ENCODE data around the gene OIT3. TPM values are rescaled to one million over a fixed set of nuclear protein-coding genes. Genes with fewer than 3 reads are reported as not detected.

Gene OIT3
- total and polyA plus RNA-seq, 2 of the 8 experiments (the other 6 are each of a cell fraction or from before 2014, with no cell fraction given): not detected

DNA sequence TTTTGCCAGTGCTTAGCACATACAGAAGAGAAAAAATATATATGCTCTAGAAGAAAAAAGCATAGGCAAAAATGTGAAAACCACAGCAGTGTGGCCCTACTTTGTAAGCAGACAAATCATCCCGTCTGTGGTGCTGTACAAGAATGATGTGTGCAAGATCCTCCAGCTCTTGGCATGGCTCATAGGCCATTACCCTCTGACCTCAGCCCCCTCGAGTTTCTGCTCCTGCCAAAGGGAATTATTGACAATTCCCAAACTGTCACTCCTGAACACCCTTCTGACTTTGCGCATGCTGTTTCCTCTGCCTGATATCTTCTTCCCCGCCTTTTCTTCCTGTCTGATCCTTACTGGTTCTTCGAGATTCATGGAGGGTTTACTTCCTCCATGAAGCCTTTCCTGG lies 33.9 kb downstream of the OIT3 start:
- no peak overlapping the region for H3K4me2 ChIP-seq (ENCODE audit: insufficient read depth in 1 of 2, low read depth in 2 of 2, low read length in 2 of 2)
- 85% methylated on average over 5 of the region's 5 CpGs; no CpG with 5 or more reads in 1 of the 2 experiments for WGBS, 2 experiments (ENCODE audit: extremely low coverage in 1 of 2, insufficient coverage in 1 of 2, insufficient read length in 1 of 2, insufficient replicate concordance in 2 of 2, low coverage in 1 of 2, low lambda C conversion rate in 2 of 2, missing lambda C conversion rate in 1 of 2)
- CTCF ChIA-PET (ENCODE audit: partially characterized antibody): interaction anchor here (1.7 kb wide), 1 partner anchor 11 kb away, joined by 7 read pairs; no protein-coding TSS in a partner anchor

More for the DNA sequence above, 33.9 kb downstream of the OIT3 start:
- DNase-seq (ENCODE audit: low read depth in 1 of 2, low spot score in 2 of 2) (no peak), FAIRE-seq (no peak)
- Histone ChIP-seq H2BK20ac (ENCODE audit: low read length) (no peak overlapping the region), H4K20me1 (replicated peaks in 1 of 2; ENCODE audit: control insufficient read depth in 1 of 2, insufficient read depth in 2 of 2, low read length in 2 of 2) (no peaks in the 10 kb centered on the region), H3K23ac (ENCODE audit: insufficient read length) (no peak overlapping the region), H2BK12ac (ENCODE audit: low read depth, low read length) (no peak overlapping the region), H2BK15ac (ENCODE audit: low read length) (no peak overlapping the region), H3K27ac (ENCODE audit: low read depth, low read length) (no peak overlapping the region), H4K8ac (ENCODE audit: extremely low read depth, insufficient read depth, low read length) (no peak overlapping the region), H3K27me3 (replicated peaks in 1 of 4; ENCODE audit: control insufficient read depth in 3 of 4, extremely low read depth in 1 of 4, insufficient read depth in 3 of 4, low read length in 3 of 4) (no peaks in the 10 kb centered on the region), H2AFZ (ENCODE audit: low read length) (no peak overlapping the region), H3K56ac (replicated peaks; ENCODE audit: insufficient read length, low read depth, low read length) (no peak overlapping the region), H3K79me1 (ENCODE audit: low read depth, low read length) (no peaks in the 10 kb centered on the region), H4K5ac (ENCODE audit: insufficient read length, low read depth, low read length) (no peak overlapping the region), H3K9me3 (ENCODE audit: insufficient read depth in 2 of 2, low read depth in 1 of 2, low read length in 1 of 2) (no peaks in the 10 kb centered on the region), H2AK5ac (ENCODE audit: low read depth, low read length) (no peak overlapping the region), H3K23me2 (ENCODE audit: low read depth, low read length) (no peaks in the 10 kb centered on the region), H2BK5ac (ENCODE audit: low read depth, low read length) (no peak overlapping the region), H3K79me2 (ENCODE audit: control insufficient read depth in 1 of 2, insufficient read depth in 2 of 2, low read length in 2 of 2) (no peaks in the 10 kb centered on the region), H3K36me3 (ENCODE audit: control insufficient read depth in 2 of 4, insufficient read depth in 4 of 4, low read length in 3 of 4) (no peaks in the 10 kb centered on the region), H3K4ac (replicated peaks; ENCODE audit: insufficient read length, low read depth, low read length) (no peak overlapping the region), H4K91ac (replicated peaks; ENCODE audit: insufficient read length, low read length) (no peak overlapping the region), H3K18ac (ENCODE audit: extremely low read depth, low read length) (no peak overlapping the region), H3K9ac (replicated peaks in 1 of 4; ENCODE audit: extremely low read depth in 1 of 4, low read depth in 3 of 4, low read length in 3 of 4) (no peak overlapping the region), H2BK120ac (replicated peaks; ENCODE audit: low read depth, low read length) (no peak overlapping the region), H3K4me1 (replicated peaks in 1 of 4; ENCODE audit: control insufficient read depth in 3 of 4, insufficient read depth in 4 of 4, low read length in 3 of 4) (no peaks in the 10 kb centered on the region), H3K14ac (ENCODE audit: insufficient read length) (no peak overlapping the region), H3K4me3 (ENCODE audit: extremely low read depth in 1 of 4, insufficient read depth in 2 of 4, low read depth in 3 of 4, low read length in 4 of 4) (no peak overlapping the region)
- TF ChIP-seq, protein P1, sequence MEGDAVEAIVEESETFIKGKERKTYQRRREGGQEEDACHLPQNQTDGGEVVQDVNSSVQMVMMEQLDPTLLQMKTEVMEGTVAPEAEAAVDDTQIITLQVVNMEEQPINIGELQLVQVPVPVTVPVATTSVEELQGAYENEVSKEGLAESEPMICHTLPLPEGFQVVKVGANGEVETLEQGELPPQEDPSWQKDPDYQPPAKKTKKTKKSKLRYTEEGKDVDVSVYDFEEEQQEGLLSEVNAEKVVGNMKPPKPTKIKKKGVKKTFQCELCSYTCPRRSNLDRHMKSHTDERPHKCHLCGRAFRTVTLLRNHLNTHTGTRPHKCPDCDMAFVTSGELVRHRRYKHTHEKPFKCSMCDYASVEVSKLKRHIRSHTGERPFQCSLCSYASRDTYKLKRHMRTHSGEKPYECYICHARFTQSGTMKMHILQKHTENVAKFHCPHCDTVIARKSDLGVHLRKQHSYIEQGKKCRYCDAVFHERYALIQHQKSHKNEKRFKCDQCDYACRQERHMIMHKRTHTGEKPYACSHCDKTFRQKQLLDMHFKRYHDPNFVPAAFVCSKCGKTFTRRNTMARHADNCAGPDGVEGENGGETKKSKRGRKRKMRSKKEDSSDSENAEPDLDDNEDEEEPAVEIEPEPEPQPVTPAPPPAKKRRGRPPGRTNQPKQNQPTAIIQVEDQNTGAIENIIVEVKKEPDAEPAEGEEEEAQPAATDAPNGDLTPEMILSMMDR (IDR thresholded peaks at IDR 0.05; ENCODE audit: control extremely low read depth in 1 of 3, insufficient read depth in 1 of 3, low read depth in 1 of 3, low read length in 3 of 3): no peak
- TF ChIP-seq GABPA (IDR thresholded peaks at IDR 0.05; ENCODE audit: borderline replicate concordance, insufficient read depth, low read length) (no peak), POLR2AphosphoS5 (IDR thresholded peaks at IDR 0.05; ENCODE audit: low read depth, low read length) (no peak), CBX5 (IDR thresholded peaks at IDR 0.05; ENCODE audit: low read depth, low read length) (no peak), POLR2A (IDR thresholded peaks at IDR 0.05; ENCODE audit: control extremely low read depth in 1 of 2, low read depth in 2 of 2, low read length in 2 of 2) (no peak), TAF1 (IDR thresholded peaks at IDR 0.05; ENCODE audit: low read depth, low read length) (no peak)
- POLR2A ChIA-PET (ENCODE audit: partially characterized antibody): no interaction called here

Measured in H1 (cell line).